ENCODE data around the gene S100A12.

Gene S100A12

DNA sequence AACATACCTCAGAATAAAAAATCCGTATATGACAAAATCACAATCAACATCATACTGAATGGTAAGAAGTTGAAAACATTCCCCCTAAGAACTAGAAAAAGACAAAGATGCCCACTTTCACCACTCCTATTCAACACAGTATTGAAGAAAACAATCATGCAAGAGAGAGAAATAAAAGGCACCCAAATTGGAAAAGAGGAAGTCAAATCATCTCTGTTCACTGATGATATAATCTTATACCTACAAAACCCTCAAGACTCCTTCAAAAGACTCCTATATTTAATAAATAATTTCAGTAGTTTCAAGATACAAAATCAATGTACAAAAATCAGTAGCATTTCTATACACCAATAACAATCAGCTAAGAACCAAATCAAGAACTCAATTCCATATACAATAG, 41.5 kb downstream of the S100A12 start:
- TF ChIP-seq, protein P1, sequence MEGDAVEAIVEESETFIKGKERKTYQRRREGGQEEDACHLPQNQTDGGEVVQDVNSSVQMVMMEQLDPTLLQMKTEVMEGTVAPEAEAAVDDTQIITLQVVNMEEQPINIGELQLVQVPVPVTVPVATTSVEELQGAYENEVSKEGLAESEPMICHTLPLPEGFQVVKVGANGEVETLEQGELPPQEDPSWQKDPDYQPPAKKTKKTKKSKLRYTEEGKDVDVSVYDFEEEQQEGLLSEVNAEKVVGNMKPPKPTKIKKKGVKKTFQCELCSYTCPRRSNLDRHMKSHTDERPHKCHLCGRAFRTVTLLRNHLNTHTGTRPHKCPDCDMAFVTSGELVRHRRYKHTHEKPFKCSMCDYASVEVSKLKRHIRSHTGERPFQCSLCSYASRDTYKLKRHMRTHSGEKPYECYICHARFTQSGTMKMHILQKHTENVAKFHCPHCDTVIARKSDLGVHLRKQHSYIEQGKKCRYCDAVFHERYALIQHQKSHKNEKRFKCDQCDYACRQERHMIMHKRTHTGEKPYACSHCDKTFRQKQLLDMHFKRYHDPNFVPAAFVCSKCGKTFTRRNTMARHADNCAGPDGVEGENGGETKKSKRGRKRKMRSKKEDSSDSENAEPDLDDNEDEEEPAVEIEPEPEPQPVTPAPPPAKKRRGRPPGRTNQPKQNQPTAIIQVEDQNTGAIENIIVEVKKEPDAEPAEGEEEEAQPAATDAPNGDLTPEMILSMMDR (IDR thresholded peaks at IDR 0.05), result no peak

- TF ChIP-seq, protein P1 (IDR thresholded peaks at IDR 0.05), result no peak
These were observed 50.5 kb downstream of the S100A12 start for GRCh38 chr1:153324912-153325311.

All from LNCAP (cell line).